Frontal cortex (tissue), 4 donors: Measurements from ENCODE around the gene CDKL1. TPM values are rescaled to one million over a fixed set of nuclear protein-coding genes. Genes with fewer than 3 reads are reported as not detected.
"Not testable (repeated sequence)": the region's sequence is repeated elsewhere in the genome, so short reads cannot be mapped to it uniquely, and the experiment has no call there.

Experiments
- DNase-seq, 2 donors: peaks; one replicate each; pipeline ENCODE4 v3.0.0; 2012; ENCODE audit warnings: low spot score in 2 of 2
- FAIRE-seq: peaks from 2 replicates; lab custom pipeline; 2012; peaks lifted over from hg19 to GRCh38; lab: Jason Lieb, UNC
- total RNA-seq: library from RNA; depleted of rRNA; stranded (reverse); fragments of >200 nt; gene quantifications from one replicate; pipeline ENCODE4 v1.2.3, GENCODE V29; 2014
- donor health status: control.
- donor health status: control.
- donor health status: control.

CDKL1 gene
- total RNA-seq, 1 donor from 2014 or later, result 10.2 TPM

DNA sequence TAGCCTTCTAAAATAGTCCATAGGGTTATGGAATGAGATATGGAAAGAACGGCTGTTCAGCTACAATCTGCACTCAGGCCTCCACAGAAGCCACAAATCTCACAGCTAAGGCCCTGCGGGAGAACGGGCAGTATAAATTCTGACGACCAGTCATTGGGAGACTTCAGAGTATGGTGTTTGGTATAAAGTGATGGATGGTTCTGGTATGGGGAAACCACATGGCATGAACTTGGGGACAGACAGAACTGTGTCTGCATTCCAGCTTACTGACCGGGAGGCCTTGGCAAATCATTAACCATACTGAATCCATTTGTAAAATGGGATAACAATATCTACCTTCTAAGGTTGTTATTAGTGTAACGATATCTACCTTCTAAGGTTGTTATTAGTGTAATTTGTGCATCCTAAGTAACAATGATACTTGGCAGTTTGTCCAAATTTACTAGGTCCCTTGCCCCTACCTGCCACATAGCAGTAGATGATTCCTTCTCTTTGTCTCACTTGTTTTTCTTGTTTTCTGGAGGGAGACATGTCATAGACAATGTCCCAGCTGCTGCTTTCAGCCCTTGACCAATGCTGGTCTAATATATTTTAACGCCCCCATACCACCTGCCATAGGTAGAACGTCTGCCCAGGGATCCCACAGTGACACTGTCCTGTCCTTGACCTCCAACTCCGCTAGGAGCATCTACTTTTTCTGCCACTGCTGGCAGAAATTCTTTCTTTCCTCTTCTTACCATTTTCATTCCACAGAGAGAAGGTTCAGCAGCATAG is 6.8 kb downstream of the CDKL1 start:
- no peak for DNase-seq
- FAIRE-seq, result no peak

- DNase-seq (no peak), FAIRE-seq (no peak)
These were observed 8.3 kb downstream of the CDKL1 start for GRCh38 chr14:50388256-50388931.

GRCh38 chr14:50387548-50387947 is 9.1 kb downstream of the CDKL1 start:
- no peak for DNase-seq
- FAIRE-seq, result no peak

- DNase-seq (no peak), FAIRE-seq (no peak)
These were observed 13.0 kb downstream of the CDKL1 start for GRCh38 chr14:50383618-50384225.

GRCh38 chr14:50381823-50382287 is 14.8 kb downstream of the CDKL1 start:
- FAIRE-seq (no peak), DNase-seq (no peak)

DNA sequence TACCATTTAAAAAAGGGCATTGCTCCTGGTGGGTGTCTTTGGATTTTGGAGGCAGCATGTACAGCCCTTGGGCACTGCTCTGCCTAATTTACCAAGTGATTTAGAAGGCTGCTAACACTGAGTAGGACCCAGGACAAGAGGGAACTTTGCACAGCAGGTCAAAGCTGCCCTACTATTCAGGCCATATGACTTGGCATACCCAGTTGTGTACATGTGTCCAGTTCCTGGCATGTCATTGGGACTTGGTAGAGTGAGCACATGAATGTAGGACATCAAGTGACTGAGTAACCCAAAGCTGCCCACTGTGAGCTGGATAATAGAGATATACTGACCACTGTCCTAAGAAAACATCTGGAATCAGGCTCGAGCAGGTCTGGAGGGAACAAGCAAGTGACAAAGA is 15.7 kb downstream of the CDKL1 start:
- no peak for FAIRE-seq
- no peak for DNase-seq

- no peak for DNase-seq
- FAIRE-seq, result no peak
These were observed 16.2 kb downstream of the CDKL1 start for GRCh38 chr14:50380455-50380854.

- DNase-seq (no peak), FAIRE-seq (no peak)
These were observed 17.1 kb downstream of the CDKL1 start for GRCh38 chr14:50379563-50379962.

DNA sequence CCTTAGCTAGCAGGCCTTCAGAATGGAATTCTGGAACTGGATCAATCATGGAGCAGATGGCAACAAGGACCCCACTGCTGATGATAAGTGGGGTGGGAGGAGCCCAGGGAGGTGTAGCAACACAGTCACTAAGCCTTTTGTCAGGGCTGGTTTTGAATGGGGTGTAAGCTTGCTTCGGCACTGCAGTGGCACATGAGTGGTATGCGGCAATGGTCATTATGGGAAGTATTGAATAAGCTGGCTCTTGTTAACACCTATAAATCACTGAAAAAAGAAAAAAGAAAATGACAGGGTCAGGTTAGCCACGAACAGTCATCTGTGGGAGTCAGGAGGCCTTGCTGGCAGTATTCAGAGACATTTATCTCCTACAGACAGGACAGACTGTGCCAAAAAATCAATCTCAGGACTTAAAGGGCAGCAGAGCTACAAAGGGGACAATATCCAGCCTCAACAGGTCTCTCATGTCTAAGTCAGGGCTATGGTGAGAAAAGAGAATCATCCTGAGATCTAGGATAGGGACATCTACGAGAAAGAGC is 19.1 kb downstream of the CDKL1 start:
- DNase-seq (no peak), FAIRE-seq (no peak)

DNA sequence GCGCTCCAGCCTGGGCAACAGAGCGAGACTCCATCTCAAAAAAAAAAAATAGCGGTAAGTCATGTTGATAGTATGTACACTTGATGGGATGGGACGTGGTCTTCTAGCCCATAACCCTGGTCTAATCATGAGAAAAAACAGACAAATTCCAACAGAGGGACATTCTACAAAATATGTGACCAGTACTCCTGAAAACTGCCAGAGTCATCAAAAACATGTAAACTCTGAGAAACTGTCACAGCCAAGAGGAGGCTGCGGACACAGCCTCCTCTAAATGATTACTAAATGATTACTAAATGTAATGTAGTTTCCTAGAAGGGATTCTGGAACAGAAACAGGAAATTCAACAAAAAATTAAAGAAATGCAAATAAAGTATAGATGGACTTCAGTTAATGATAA is 20.9 kb downstream of the CDKL1 start:
- DNase-seq (no peak), FAIRE-seq (no peak)

- FAIRE-seq (no peak), DNase-seq (no peak)
These were observed 22.7 kb downstream of the CDKL1 start for GRCh38 chr14:50373959-50374358.

DNA sequence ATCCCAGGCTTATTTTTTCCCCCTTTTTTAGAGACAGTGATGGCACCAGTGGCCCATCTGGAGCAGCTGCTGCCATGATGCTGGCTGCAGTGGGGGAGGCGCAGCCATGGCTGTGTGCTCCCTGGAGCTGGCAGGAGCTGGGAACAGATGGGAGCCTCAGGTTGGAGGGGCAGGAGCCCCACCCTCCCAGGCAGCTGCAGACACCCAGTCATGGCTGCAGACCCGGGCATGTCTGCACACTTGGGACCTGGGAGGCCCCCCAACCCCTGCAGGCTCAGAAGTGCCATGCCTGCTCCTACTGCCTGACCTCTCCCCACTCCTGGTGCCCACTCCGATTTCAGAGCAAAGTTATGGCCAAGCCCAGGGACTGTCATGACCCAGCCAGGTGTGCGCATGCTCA is 25.1 kb downstream of the CDKL1 start:
- DNase-seq (no peak), FAIRE-seq (no peak)

DNA sequence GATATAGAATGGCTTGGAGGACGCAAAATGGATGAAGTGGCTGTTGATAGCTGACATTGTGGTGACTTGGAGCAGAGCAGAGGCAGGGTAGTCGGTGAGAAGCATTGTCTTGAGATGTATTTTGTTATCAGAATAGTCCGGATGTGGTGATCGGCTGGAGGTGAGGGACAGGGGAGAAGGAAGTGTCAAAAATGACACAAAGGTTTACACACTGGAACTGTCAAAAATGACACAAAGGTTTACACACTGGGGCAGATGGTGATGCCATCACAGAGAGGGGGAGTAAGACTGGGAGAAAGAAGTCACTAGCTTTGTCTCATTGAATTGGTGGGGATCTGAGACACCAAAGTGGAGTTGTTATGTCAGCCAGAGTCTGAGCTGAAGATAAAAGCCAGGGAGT is 30.1 kb downstream of the CDKL1 start:
- DNase-seq (no peak), FAIRE-seq (no peak)

DNA sequence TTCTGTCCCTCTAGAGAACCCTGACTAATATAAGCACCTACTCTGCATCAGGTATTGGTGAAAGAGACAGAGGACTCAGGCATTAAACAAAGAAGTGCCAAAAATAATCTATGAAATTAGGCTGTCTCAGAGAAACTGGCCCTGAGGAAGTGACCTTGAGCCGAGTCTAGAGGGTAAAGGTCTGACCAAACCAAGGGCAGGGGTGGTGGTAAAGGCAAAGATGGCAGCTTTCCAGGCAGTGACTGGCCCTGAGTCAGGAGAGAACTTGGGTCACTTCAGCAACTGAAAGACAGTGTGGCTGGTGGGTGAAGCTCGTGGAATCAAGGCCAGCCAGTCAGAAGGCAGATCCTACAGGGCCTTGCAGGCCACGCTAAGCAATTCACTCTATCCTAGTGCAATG is 30.6 kb downstream of the CDKL1 start:
- FAIRE-seq, result no peak
- no peak for DNase-seq

GRCh38 chr14:50365572-50365971 is 31.1 kb downstream of the CDKL1 start:
- FAIRE-seq, DNase-seq: not testable (repeated sequence)

GRCh38 chr14:50364792-50365191 is 31.9 kb downstream of the CDKL1 start:
- FAIRE-seq, result no peak

DNA sequence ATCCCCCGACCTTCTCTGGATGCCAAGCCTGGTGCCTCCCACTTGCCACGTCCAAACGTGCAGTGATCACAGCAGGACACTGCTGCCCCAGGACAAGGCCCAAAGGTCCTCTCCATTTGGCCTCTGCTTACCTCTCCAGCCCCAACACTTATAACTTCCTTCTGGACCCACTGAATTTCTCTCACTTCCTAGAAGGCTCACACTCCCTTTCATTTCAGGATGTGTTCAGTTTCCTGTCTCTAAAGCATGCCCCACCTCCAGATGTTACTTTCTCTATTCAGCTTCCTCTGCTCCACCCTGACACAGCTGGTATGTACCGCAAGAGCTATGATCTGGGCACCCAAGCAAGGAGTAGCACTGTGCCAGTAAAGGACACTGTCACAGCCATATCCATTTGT is 33.0 kb downstream of the CDKL1 start:
- FAIRE-seq (no peak), DNase-seq (no peak)

More at GRCh38 chr14:50364792-50365191, 31.9 kb downstream of the CDKL1 start:
- DNase-seq, result no peak

DNA sequence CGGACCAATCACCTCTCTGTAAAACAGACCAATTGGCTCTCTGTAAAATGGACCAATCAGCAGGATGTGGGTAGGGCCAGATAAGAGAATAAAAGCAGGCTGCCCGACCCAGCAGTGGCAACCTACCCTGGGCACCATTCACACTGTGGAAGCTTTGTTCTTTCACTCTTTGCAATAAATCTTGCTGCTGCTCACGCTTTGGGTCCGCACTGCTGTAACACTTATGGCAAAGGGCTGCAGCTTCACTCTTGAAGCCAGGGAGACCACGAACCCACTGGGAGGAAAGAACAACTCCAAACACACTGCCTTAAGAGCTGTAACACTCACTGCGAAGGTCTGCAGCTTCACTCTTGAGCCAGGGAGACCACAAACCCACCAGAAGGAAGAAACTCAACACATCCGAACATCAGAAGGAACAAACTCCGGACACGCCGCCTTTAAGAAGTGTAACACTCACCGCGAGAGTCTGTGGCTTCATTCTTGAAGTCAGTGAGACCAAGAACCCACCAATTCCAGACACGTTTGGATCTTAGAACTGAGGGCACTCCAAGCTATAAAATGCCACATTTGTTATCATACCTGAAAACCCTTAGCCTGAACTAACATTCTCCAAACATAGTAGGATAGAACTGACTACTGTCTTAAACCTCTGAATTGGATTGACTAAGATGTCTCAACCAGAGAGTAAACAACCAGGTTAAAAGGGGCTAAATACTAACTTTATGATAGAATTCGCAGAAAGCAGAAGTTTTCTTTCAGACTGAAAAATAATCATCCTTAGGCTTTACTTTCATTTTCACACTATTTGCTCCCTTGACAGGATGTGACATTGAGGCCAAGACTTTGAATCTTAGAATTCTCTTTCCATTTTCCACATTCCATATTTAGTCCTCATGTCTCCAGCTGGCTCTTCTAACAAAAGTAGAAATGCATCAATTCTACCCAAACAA is 33.6 kb downstream of the CDKL1 start:
- FAIRE-seq (no peak), DNase-seq (no peak)
